SKM-1 treated with dmso at 0.1 percent for 144 hours (cell line): ENCODE data around the gene ZDHHC18.
A peak's percentile ranks its signal among the peaks of the same experiment; 100 is the strongest.
"Not testable (repeated sequence)": the region's sequence is repeated elsewhere in the genome, so short reads cannot be mapped to it uniquely, and the experiment has no call there.

Source experiments
- DNase-seq: peaks from one replicate; lab custom pipeline; 2025; ENCODE audit not compliant: unreplicated experiment; lab: John Stamatoyannopoulos, UW

The ZDHHC18 gene

DNA sequence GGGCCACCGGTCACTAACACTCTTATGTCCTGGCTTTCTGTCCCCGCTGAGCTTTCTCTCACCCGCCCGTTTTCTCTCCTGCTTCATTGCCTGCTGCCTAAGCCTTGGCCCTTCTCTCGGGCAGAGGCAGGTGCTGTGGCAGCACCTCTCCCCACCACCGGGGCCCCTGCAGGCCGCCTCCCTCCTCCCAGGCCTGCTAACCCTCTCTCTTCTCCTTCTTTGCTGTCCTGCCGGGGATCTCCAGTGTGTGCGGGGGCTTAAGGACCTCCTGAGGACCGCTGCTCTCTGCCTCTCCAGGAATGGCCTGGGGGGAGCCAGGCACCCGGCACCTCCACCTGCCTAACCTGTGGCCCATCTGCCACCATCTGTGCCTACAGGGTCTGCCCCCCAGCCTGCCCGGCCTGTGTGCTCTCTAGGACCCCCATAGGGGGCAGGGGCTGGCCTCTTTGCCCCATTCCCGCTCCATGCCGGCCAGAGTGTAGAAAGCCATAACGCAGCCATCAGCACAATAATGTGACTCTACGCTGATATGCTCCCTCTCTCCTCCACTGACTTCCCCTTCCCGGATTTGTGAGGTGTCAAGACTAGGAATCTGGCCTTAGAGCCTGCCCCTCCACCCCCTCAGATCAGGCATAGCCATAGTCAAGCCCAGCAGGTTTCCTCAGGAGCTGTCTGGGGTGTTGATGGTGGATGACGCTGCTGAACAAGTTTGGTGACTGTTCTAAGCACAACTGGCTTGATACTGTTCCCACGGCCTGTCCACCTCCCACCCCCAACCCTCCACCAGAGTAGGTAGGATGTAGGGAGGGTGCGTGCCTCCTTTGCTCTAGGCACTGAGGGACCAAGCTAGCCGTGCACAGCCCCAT lies 30.3 kb downstream of the ZDHHC18 start:
- no peak for DNase-seq

DNA sequence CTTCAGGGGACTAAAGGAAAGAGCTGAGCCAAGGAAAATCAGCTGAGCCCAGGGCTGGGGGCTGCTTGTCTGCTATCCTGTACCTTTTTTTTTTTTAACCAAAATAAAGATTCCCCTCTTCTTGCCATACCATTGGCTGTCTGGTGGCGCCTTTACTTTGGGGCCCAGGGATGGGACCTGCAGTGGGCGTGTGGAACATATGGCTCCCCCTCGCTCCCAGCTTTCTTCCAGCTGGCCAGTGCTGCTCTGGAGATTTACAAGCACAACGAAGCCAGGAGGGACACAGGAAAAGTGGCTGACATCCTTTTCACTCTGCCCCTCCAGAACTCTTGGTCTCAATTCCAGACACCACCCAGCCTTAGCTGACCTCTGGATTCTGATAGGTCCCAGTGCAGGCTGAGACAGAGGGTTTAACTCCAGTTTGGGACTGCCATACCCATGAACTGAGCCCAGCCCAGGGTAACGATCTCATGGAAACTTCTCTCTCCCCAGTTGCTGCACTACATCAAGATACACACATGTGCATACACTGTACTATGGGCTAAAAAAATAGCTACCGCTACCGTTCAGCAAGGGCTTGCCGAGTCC lies 31.1 kb downstream of the ZDHHC18 start:
- no peak for DNase-seq

GRCh38 chr1:26858160-26858559 lies 31.7 kb downstream of the ZDHHC18 start:
- DNase-seq: no peak

DNA sequence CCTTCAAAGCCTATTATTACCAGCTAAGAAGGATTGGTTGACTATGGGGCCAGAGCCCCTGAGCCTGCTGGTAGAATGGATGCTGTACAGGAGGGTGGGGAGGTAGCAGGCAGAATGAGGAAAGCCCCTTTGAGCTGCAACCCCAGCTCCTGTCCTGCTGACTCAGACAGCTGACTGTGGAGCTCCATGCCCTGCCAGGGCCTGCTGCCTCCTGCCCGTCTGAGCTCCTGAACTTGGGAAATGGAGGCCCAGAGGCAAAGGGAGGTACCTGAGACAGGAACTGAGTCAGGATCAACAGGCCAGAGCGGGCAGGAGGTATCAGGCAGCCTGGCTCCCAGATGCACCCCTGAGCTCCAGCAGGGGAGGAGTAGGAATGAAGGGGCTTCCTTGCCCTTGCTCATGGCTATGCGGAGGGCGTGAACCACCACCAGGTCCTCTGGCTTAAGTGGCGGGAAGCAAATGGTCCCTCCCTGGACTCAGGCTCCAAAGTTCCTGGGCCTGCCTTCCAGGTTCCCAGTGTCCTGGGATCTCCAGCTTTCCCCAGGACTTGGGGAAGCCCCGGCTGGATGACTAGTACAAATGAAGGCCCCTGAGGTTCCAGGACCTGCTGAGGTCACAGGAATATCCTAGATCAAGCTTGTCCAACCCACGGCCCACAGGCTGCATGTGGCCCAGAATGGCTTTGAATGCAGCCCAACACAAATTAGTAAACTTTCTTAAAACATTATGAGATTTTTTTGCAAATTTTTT lies 32.6 kb downstream of the ZDHHC18 start:
- no peak for DNase-seq

- DNase-seq: peak; percentile 1
These were observed 34.8 kb downstream of the ZDHHC18 start for GRCh38 chr1:26861286-26861701.

GRCh38 chr1:26861889-26862378 lies 35.4 kb downstream of the ZDHHC18 start:
- no peak for DNase-seq

DNA sequence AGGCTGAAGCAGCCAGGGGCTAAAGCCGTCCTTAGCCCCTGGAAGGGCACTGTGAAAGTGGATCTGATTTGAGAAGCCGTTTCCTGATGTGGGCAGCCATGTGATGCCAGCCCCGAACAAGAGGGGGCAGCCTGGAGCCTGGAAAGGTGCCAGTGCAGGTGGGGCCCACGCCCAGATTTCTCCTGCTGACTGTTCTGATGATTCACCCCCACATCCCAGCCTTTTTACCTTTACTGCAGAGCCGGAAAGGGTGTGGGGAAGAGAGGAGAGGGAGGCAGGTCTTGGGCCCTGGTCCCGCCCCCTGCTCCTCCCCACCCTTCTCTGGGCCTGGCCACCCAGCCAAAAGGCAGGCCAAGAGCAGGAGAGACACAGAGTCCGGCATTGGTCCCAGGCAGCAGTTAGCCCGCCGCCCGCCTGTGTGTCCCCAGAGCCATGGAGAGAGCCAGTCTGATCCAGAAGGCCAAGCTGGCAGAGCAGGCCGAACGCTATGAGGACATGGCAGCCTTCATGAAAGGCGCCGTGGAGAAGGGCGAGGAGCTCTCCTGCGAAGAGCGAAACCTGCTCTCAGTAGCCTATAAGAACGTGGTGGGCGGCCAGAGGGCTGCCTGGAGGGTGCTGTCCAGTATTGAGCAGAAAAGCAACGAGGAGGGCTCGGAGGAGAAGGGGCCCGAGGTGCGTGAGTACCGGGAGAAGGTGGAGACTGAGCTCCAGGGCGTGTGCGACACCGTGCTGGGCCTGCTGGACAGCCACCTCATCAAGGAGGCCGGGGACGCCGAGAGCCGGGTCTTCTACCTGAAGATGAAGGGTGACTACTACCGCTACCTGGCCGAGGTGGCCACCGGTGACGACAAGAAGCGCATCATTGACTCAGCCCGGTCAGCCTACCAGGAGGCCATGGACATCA lies 36.5 kb downstream of the ZDHHC18 start, which contains the start of gene SFN:
TSS of gene SFN (plus strand) at position 369 of the 904 bp plus-strand sequence. CDS start at position 433, 64 bp downstream.
- no peak for DNase-seq

DNA sequence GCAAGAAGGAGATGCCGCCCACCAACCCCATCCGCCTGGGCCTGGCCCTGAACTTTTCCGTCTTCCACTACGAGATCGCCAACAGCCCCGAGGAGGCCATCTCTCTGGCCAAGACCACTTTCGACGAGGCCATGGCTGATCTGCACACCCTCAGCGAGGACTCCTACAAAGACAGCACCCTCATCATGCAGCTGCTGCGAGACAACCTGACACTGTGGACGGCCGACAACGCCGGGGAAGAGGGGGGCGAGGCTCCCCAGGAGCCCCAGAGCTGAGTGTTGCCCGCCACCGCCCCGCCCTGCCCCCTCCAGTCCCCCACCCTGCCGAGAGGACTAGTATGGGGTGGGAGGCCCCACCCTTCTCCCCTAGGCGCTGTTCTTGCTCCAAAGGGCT lies 37.2 kb downstream of the ZDHHC18 start:
- no peak for DNase-seq

- peak; percentile 95 for DNase-seq
These were observed 38.4 kb downstream of the ZDHHC18 start for GRCh38 chr1:26864610-26865480.

DNA sequence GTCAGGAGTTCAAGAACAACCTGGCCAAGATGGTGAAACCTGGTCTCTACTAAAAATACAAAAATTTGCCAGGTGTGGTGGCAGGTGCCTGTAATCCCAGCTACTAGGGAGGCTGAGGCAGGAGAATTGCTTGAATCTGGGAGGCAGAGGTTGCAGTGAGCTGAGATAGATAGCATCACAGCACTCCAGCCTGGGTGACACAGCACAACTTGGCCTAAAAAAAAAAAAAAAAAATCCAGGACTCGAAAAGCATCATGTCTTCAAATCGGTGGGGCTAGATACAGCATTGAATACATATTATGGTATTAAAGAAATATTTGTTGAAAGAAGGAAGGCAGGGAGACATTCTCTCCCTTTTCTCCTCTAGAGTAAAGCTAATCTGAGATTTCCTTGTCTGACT lies 46.6 kb downstream of the ZDHHC18 start:
- not testable (repeated sequence) for DNase-seq

DNA sequence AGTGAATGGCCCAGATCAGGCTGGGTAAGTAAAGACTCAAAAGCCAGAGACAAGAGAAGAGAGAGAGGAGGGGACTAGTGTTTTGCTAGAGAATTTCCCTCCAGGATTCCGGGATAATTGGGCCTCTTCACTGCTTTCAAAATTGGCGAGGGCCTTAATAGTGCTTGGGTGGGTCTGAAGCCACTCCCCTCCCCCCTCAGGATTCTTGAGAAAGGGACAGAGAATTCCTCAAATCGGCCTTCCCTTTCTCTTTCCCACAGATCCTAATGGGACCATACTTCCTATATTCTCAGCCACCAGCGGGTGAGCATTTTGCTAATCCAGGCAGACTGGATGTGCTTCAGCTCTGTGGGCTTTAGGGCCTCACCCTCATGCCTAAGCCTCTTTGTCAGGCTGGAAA lies 48.4 kb downstream of the ZDHHC18 start:
- no peak for DNase-seq

DNA sequence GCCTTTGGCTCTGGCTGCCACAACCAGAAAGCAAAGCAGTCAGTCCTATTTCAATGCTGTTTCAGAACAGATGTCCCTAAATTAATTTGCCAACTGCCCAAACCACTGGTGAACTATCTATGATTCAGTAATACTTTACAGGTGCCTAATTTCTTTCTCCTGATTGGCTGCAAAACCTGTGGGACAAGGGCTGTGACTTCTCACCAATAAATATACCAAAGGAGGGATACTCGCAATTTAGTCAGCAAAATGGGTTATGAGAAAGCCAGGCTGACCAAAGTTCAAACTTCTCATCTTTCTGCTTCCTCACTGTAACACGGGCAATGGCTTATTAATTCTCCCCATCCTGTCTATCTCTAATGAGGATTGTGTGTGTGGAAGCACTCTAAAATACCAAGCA lies 50.8 kb downstream of the ZDHHC18 start:
- DNase-seq: no peak

- no peak for DNase-seq
These were observed 53.3 kb downstream of the ZDHHC18 start for GRCh38 chr1:26879793-26880192.

- DNase-seq: not testable (repeated sequence)
These were observed 55.1 kb downstream of the ZDHHC18 start for GRCh38 chr1:26881611-26882010.

DNA sequence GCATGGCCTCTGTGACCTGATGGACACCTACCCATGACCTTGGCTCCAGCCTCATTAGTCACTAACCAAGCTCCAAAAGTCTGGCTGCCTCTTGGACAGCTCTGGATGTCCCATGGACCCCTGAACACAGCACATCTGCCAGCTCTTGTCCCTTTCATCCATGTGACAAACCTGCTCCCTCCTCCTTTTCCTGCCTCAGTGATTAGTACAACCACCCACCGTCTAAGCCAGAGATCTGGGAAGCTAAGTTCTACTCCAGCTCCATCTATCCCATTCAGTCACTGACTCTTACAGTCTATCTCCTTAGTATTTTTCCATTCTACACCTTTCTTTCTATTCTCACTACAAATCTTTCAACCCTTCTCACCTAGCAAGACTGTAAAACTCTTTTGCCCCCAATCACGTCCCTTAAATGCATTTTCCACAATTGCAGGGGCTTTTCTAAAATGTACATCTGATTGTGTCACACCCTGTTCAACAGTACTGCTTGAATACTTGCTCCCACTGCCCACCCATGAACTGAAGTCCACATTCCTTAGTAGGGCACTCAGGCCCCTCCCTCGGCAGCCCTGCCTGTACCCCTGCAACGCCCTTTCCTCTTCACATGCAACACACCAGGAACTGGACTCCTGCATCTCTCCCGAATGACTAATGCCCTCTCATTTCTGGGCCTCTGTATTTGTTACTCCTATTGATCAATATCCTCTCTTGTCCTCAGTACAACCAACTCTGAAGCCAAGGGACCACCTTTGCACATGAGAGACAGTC lies 56.4 kb downstream of the ZDHHC18 start:
- DNase-seq: no peak

DNA sequence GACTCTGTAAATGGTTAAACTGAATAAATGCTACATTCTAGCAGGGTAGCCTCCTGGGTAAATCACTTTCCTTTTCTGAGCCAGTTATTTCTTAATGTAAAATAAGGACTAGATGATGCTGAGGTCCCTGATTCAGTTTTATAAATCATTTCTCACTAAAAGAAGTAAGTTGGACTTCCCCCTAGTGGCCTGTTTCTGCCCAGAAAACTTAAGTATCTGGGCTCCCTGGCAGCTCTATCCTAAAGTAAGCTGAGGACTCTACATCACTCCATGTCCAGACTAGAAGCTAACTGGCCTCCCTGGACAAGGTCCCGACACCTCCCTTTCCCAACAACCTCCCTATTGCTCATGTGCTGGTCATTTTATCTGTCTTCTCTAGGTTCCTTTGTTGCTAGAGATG lies 60.6 kb downstream of the ZDHHC18 start:
- peak; percentile 16 for DNase-seq

DNA sequence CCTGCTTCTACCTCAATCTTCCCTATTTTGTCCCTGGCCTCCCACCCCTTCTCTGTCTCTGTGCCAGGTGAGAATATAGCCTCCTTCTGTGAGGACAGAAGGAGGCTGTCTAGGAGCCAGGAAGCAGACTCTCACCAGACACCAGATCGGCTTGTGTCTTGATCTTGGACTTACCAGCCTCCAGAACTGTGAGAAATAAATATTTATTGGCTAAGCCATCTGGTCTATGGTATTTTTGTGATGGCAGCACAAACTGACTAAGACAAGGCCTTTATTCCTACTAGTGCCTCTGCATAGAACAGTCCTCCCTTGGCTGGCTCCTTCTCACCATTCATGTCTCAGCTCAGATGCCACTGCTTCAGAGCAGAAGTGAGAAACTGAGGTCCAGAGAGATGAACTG lies 61.7 kb downstream of the ZDHHC18 start:
- DNase-seq: no peak

DNA sequence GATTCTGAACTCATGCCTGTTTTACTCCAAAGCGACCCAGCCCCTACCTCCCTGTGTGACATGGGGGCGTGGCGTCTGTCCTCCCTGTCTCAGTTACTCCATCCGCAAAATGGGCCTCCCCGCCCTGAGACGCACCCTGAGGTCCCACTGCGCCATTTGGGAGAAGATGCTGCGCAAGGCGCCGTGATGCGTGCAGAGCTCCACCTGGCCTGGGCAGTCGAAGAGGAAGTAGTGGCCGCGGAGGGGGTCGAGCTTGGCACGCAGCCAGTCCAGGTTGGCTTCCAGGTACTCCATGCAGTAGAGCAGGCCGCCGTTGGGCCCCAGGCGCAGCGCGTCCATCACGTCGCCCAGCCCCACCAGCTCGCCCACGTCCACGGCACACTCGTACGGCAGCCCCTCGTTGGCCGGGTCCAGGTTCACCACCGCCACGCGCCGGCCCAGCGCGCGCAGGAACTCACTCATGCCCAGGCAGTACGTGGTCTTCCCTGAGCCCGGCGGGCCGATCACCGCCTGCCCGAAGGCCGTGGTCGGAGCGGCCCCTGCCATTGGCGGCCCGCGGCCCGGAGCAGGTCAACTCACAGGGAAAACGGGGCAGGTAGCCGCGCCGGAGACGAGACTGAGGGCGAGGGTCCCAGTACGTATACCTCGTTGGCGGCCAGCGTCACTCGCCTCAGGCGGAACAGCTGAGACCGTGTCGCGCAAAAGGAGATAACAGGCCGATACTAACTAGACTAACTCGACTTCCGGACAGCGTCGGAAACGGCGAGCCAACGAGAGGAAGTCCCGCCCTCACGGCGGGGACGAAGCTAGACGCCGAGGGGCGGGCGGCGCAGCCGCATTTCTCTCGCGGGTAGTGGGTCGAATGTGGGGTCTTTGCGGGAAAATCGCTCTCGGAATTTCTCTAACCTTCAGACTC lies 63.3 kb downstream of the ZDHHC18 start, which contains the start of gene GPN2:
TSS of gene GPN2 (minus strand) at position 733 of the 916 bp plus-strand sequence. CDS start at position 546, 187 bp downstream.
- DNase-seq: peak; percentile 71
